GM19239 (cell line): Measurements from ENCODE around the gene GABRB3.

ENCODE experiments used
- DNase-seq: peaks from one replicate; pipeline ENCODE4 v3.0.0; 2011; ENCODE audit warnings: low spot score; ENCODE audit not compliant: insufficient read length
- FAIRE-seq: peaks from 2 replicates; lab custom pipeline; 2011; peaks lifted over from hg19 to GRCh38; lab: Jason Lieb, UNC

Gene GABRB3

DNA sequence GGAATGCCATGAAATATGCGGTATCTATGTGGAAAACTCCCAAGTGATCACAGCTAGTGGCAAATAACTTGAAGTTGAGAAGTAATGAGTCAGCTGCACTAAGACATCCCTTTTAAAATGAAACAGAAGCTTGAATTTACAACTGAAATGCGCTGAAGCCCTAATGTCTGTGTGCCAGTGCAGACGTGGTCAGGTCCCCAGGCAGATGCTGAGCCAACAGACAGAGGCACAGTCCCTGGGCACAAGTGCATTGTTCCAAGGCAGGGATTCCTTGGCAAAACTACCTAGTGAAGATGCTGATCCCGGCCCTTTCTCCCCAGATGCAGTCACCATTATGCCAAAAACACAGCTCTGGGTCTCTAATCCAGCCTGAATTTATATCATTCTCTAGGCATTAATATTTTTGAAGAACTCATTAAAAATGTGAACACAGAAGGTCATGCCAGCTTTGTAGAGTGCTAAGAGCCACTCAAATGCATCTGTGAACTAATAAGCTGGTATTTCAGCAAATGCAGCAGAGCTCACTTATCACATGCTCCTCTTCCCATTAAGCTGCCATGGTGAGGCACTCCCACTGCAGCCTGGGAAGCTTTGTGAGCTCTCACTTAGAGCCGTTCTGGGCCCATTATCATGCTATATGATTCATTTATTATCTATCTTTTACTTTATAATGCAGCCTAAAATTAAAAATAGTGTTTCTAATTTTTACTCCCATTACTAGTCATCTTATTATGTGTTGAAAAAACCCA is 200.1 kb downstream of the GABRB3 start:
- DNase-seq (no peak), FAIRE-seq (no peak)

GRCh38 chr15:26571346-26571745 is 201.5 kb downstream of the GABRB3 start:
- DNase-seq, result no peak
- FAIRE-seq, result no peak

DNA sequence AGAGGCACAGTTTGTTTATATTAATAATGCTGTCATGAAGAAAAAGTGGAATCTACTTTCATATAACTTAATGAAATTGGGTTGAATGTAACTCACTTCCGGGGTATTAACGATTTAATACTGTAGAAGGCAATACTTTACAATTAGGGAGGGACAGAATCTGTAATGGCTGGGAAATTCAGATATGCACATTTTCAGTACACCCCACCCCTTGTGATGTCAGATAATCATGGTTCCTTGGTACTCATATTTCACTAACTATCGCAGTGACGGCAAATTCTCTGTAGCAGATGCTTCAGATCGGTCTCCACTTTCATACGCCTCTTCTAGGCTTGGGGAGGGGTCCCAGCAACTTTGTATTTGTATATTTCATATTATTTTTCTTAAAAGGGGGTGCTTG is 207.3 kb downstream of the GABRB3 start:
- no peak for DNase-seq
- no peak for FAIRE-seq

DNA sequence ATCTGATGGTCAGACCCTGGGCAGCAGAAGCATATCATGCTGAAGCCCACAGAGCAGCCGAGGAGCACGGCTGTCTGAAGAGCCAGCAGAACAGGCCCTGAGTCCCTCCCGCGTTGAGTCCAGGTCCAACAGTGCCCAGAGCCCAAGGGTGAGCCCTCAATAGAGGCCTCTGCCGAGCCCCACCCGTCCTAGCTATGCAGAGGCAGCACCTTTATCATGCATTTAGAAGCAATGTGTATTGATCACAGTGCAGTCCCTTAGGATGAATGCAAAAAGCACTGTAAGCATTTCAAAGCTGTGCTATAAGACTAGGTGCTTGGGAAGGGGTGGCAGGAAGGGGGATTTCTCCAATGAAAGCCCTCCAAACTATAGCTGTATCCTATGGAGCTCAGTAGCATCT is 208.5 kb downstream of the GABRB3 start:
- no peak for FAIRE-seq

DNA sequence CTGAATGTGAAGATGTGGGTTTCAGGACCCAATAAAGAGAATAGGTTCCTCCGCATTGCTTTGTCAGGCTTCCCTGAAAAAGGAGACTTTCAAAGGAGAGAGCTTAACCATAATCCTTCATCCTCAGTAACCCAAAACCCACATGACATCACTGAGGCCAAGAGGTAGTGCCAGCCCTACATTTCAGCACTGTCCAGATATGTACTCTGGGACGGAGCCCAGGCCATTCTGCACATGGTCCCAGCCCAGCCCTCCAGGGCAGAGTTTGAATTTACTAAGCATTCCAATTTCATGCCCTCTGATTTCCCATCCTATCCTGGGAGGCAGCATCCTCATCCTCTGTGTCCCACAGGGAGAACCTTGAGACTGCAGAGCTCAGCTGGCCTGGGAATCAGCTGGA is 210.5 kb downstream of the GABRB3 start:
- no peak for DNase-seq
- no peak for FAIRE-seq

More for the DNA sequence above, 208.5 kb downstream of the GABRB3 start:
- DNase-seq, result no peak

GRCh38 chr15:26561896-26562295 is 211.0 kb downstream of the GABRB3 start:
- FAIRE-seq, result no peak

DNA sequence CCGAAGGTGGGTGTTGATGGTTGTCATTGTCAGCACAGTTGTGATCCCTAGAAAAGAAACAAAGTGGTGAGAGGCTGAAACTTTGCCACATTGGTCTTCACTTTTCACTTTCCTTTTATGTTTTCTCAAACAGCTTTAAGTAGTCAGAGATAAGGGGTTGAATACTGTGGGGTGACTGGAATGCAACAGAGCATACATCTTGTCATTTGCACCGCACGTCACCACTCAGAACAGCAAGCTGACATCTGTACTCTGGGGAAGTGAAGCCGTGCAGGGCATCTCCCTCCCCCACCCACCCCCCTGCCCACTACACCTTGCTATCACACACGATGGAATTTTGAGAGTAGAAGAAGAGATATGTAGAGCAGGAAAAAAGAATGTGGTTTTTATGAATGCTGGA is 211.7 kb downstream of the GABRB3 start:
- FAIRE-seq (no peak), DNase-seq (no peak)

More at GRCh38 chr15:26561896-26562295, 211.0 kb downstream of the GABRB3 start:
- DNase-seq, result no peak

DNA sequence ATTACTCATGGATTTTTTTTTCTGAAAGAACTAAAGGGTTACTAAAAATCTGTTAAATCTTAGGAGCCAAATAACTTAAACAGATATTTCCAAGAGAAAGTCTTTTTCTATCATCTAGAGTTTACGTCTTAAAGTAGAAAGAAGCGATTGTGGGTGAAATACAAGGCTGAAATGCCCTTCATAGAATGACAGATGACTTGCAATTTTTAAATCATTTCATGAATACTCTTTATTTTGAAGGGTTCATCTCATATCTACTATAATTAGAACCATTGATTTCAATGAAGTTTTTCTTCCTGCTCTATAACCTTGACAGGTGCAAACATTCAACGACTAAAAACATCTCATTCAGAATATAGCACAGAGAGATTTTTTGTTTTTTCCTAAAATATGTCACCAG is 217.0 kb downstream of the GABRB3 start:
- FAIRE-seq (no peak), DNase-seq (no peak)

- no peak for FAIRE-seq
- DNase-seq, result no peak
Observed at GRCh38 chr15:26551473-26551872, 221.4 kb downstream of the GABRB3 start.

DNA sequence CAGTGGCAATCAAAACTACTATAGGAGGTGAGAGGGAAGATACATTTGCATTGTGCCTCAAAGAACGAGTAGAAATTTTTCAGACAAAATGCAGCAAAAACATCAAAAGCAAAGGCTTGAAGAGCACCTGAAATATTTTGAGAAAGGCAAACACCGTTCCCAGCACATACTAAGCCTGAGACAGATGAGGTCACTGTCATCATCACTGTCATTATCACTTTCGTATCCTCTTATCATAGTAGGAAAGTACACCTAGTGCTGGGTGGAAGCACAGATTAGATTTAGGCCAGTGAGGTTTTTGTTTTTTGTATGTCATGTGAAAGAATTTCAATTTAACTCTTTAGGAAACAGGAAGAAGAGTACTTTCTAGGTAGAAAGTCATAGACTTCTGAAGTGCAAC is 222.0 kb downstream of the GABRB3 start:
- no peak for DNase-seq
- FAIRE-seq, result no peak

GRCh38 chr15:26537663-26538062 is 235.2 kb downstream of the GABRB3 start:
- FAIRE-seq (no peak), DNase-seq (no peak)

GRCh38 chr15:26531489-26531888 is 241.4 kb downstream of the GABRB3 start:
- DNase-seq, result no peak
- FAIRE-seq, result no peak

DNA sequence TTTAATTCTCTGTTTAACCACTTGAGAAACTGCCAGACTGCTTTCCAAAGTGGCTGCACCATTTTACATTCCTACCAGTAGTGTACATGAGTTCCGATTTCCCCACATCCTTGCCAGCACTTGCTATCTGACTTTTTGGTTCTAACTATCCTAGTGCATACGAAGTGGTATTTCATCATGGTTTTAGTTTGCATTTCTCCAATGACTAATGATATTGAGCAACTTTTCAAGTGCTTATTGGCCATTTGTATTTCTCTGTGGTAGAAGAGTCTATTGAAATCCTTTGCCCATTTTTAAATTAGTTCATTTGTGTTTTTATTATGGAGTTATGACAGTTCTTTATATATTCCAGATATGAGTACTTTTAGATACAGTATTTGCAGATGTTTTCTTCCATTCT is 247.8 kb downstream of the GABRB3 start:
- DNase-seq (no peak), FAIRE-seq (no peak)

DNA sequence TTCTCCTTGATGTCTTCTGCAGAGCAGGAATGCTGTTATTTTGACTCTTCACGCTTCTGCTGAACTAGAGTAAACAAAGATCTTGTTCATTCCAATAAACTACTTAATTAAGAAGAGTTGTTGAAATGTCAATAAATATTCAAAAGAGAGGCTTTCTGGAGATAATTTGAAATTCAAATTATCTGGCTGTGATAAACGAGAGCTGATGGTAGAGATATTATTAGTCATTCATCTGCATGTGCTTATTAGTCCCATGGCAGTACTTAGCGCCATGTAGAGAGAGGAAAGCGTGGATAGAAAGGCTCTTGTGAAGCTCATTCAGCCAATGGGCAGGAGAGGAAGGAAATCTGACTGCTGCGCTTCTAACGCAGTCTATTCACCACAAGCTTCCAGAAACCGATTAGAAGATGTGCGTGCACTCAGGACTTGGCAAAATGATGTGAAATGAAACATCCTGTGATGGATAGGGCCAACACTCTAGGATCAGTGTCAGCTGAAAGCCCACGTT is 251.1 kb downstream of the GABRB3 start:
- no peak for DNase-seq
- FAIRE-seq, result no peak

DNA sequence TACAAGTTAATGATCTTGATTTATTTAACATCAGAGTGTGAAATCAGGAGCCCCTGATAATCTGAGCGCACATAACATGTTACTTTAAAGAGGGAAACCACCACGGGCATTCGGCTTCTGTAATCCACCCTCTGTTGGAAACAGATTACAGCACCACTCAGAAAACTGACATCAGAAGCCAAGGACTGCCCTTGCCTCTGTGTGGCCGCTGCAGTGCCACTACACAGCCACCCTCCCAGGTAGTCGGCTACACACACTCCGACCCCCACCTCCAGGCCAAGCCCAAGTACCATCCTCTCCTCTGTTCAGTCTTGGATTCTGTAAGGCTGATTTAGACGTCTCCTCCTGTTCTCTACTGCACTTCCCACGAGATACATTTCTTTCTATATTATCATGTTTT is 251.7 kb downstream of the GABRB3 start:
- DNase-seq, result no peak
- FAIRE-seq, result no peak

- DNase-seq (no peak), FAIRE-seq (no peak)
Observed at GRCh38 chr15:26518885-26519284, 254.0 kb downstream of the GABRB3 start.

- DNase-seq (no peak), FAIRE-seq (no peak)
Observed at GRCh38 chr15:26516102-26516980, 256.5 kb downstream of the GABRB3 start.

DNA sequence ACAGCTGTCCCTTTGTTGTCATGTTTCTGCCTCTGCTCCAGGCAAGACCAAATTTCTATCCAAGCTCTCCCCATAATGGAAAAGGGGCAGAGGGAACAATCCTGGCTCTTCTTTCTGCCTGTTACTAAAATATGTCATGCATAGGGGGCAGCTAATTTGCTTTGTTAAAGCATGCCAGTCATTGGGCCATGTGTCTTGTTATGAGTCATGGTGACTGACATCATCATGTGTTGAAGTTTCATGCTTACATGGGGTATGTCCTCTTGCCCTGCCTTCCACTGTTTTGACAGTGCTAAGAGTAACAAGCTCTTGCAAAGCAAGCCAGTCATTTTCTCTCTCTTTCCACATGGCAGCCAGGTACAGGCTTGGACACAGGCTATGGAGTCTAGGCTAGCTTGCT is 268.9 kb downstream of the GABRB3 start:
- no peak for FAIRE-seq
- DNase-seq, result no peak
